ENCODE data around the gene CLMP.

Gene CLMP

DNA sequence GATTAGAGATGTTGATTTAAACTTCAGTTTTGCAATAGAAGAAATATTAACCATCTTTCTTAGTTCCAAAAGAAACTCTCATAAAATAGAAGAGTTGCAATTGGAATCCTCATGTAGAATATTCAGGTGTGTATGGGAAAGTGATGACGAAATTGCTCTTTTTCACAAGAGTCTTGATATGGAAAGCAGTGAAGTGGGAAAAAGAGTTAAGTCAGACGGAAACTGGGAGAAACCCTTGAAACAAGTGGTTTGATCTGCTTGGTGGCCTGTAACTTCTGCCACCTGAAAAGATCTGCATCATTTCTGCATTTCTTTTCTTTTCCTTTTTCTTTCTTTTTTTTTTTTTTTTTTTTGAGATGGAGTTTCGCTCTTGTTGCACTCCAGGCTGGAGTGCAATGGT is 41.8 kb upstream of the CLMP start:
- DNase-seq (ENCODE audit: low spot score) = no peak
- in situ Hi-C loops (cut with MboI; ENCODE audit: low sequenced_read_pairs, unreplicated experiment) = no loop called here
- TF ChIP-seq, protein P1, sequence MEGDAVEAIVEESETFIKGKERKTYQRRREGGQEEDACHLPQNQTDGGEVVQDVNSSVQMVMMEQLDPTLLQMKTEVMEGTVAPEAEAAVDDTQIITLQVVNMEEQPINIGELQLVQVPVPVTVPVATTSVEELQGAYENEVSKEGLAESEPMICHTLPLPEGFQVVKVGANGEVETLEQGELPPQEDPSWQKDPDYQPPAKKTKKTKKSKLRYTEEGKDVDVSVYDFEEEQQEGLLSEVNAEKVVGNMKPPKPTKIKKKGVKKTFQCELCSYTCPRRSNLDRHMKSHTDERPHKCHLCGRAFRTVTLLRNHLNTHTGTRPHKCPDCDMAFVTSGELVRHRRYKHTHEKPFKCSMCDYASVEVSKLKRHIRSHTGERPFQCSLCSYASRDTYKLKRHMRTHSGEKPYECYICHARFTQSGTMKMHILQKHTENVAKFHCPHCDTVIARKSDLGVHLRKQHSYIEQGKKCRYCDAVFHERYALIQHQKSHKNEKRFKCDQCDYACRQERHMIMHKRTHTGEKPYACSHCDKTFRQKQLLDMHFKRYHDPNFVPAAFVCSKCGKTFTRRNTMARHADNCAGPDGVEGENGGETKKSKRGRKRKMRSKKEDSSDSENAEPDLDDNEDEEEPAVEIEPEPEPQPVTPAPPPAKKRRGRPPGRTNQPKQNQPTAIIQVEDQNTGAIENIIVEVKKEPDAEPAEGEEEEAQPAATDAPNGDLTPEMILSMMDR (IDR thresholded peaks at IDR 0.05; ENCODE audit: borderline replicate concordance, control extremely low read depth, extremely low read depth, insufficient read depth, missing control alignments) = no peak

DNA sequence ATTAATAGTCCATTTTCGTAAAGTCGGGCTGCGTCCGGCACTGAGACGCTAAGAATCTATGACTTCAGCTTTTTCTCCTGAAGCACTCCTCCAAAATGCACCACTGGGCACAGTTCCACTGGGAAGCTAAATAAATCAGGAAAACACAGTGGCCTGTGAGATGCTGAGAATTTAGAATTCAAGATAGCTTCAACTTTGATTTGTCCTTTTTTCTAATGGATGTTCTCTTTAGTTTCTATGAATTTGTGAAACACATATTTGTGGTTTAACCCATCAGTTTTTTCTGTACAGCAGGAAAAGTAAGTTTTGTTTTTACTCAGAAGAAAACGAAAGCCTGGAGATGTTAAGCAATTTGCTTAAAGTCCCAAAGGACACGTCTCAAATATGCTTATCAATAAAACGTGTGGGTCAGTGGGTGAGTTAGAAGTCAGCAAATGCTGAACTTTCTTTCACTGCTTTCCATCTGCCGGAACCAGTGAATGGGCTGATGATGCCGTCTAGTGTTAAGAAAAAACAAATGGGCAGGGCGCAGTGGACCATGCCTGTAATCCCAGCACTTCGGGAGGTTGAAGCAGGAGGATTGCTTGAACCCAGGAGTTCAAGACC is 40.7 kb upstream of the CLMP start:
- DNase-seq (ENCODE audit: low spot score) = no peak
- TF ChIP-seq, protein P1 (IDR thresholded peaks at IDR 0.05; ENCODE audit: borderline replicate concordance, control extremely low read depth, extremely low read depth, insufficient read depth, missing control alignments) = no peak
- in situ Hi-C loops (cut with MboI; ENCODE audit: low sequenced_read_pairs, unreplicated experiment) = no loop called here

DNA sequence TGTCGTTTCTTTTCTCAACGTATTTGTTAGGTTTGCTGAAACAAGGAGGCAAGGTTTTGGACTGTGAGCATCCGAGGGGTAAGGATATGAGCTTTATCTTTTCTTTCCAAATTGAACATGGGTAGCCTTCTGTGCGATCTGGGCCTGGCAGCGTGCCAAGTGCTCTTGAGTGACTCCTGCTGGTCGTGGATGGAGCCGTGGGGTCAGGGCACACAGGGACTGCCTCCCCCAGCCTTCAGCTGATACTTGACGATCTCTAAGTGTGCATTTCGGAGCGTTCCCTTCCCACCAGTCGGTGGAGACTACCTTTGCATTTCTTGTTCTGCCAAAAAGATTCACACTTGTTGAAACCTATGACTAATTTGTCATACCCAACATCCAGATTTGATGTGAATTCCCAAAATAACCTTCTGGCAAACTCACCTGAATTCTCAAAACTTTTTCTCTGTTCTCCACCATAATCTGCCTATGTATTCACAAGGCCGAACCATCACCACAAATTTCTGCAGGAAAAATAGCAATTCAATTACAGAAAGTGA is 40.1 kb upstream of the CLMP start:
- TF ChIP-seq, protein P1 (IDR thresholded peaks at IDR 0.05; ENCODE audit: borderline replicate concordance, control extremely low read depth, extremely low read depth, insufficient read depth, missing control alignments) = no peak
- in situ Hi-C loops (cut with MboI; ENCODE audit: low sequenced_read_pairs, unreplicated experiment) = no loop called here
- DNase-seq (ENCODE audit: low spot score) = no peak

DNA sequence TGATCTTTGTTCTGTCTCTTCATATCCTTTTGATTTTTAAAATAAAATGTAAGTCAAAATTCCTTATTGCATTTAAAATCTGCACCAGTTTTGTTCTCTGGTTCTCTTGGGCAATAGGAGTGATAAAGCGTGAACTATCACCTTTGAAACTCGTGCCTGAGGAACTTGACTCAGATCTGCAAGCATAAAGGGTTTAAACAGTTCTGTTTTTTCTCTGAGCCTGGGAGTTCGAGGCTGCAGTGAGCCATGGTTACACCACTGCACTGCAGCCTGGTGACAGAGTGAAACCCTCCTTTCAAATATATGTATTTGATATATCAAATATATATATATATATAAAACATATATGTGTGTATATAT is 38.9 kb upstream of the CLMP start:
- TF ChIP-seq, protein P1 (IDR thresholded peaks at IDR 0.05; ENCODE audit: borderline replicate concordance, control extremely low read depth, extremely low read depth, insufficient read depth, missing control alignments) = no peak
- in situ Hi-C loops (cut with MboI; ENCODE audit: low sequenced_read_pairs, unreplicated experiment) = no loop called here
- no peak for DNase-seq (ENCODE audit: low spot score)

DNA sequence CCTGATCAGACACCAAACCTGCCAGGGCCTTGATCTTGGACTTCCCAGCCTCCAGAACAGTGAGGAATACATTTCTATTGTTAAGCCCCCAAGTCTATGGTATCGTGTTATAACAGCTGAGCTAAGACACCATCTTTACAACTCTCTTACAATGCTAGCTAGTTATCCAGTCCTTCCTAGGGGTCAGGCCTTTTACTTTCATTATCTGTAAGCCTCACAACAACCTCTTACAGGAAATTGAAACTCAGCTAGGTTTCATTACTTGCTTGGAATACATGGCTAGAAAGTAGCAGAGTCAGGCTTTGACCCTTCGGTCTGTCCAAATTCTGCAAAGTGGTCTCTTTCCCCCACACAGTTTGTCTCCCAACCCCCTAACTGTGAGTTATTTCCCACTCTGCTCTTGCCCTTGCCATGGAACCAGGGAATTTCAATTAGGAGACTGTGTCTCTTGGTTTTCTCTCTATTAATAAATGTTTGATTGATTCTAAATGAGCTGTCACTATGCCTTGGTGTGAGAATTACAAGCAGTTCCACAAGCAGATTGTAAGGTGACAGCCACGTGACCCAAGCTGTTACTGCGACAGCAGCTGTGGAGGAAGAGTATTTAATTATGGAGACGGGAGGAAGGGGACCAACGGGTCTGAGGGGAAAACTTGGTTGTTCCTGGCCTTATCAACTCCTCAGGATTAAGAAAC is 38.4 kb upstream of the CLMP start:
- in situ Hi-C loops (cut with MboI; ENCODE audit: low sequenced_read_pairs, unreplicated experiment) = no loop called here
- TF ChIP-seq, protein P1 (IDR thresholded peaks at IDR 0.05; ENCODE audit: borderline replicate concordance, control extremely low read depth, extremely low read depth, insufficient read depth, missing control alignments) = no peak
- DNase-seq (ENCODE audit: low spot score) = peak; percentile 52

DNA sequence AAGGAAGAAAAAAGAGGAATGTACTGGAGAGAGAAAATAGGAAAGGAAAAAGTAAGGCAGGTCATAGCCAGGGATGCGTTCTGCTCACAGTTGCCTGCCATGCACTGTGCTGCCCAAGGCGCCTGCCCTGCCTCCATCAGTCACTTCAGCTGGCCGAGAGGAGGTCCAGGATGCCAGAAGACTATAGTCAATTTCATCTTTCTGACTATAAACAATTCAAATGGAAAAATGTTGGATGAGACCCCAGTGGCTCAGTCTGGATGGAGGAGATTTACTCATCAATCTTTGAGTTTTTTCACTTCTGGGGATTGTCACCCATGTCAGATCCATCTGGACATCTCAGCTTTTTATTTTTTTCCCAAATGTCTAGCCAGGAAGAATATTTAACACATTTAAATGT is 36.7 kb upstream of the CLMP start:
- no peak for DNase-seq (ENCODE audit: low spot score)
- in situ Hi-C loops (cut with MboI; ENCODE audit: low sequenced_read_pairs, unreplicated experiment) = no loop called here
- TF ChIP-seq, protein P1 (IDR thresholded peaks at IDR 0.05; ENCODE audit: borderline replicate concordance, control extremely low read depth, extremely low read depth, insufficient read depth, missing control alignments) = no peak
